GM19025 (cell line): ENCODE measurements around the gene MATCAP1.

ENCODE experiments used
- ATAC-seq: cut with Tn5 transposase; IDR thresholded peaks from one replicate; pipeline ENCODE4 v1.9.1; 2021; ENCODE audit warnings: mild to moderate bottlenecking, low read depth, moderate library complexity; ENCODE audit not compliant: unreplicated experiment

Gene MATCAP1

GRCh38 chr16:67158637-67159600 lies 24.8 kb downstream of the MATCAP1 start:
- peak; percentile 40 for ATAC-seq

- no peak for ATAC-seq
Observed at GRCh38 chr16:67157892-67158635, 25.7 kb downstream of the MATCAP1 start.

DNA sequence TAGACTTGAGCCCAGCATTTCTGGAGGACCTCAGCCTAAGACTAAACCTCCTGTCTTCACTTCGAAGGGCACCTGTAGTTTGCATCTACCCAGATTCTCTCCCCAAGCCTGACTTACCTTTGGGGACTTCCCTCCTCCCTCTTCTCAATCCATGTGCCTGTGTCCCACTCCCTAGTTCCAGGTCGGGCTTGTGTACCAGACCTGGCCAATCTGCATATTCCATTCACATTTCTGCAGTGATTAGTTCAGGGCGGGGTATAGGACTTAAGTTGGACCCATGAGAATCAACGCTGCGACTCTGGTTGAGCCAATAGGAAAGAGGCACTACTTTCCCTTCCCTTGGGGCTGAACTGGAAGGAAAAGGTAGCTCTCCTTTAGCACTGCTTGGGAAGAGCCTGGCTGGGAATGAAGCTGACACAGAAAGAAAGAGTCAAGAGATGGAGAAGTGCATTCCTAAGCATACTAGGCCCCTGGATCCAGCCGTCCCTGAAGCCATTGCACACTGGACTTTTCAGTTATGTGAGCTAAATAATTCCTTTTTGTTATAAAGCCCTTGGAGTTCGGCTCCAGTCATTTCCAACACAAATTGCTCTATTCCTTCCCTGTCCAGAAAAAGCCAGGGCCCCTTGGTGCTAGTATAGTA lies 26.5 kb downstream of the MATCAP1 start:
- no peak for ATAC-seq

DNA sequence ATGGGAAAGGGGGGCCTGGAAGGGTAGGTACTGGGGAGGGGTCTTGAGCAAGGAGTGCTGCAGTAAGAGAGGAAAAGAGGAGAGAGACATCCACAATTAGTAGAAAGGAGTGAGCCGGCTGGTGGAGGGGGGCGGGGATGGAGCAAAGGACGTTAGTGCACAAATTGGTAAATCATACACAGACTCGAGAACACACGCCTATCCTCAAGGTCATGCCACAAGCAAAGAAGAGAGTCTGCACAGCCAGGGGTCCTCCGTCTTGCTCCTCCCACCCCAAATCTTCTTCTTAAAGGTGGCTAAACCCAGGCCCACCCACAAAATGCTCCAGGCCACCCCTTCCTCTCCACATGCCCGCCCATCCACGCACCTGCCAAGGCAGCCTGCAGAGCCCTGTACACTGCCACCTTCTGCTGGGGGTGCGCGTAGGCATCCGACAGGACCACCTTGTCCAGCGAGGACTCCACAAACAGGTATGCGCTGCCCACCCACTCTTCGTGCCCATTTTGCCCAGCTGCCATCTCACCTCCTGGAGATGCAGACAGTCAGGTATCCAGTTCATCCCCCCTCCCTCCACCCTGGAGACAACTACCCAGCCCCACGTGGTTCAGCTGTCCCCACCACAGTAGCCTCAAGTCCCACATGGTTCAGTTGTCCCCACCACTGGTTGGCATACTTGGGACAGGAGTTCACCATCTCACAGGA lies 27.5 kb downstream of the MATCAP1 start:
- ATAC-seq, result no peak

DNA sequence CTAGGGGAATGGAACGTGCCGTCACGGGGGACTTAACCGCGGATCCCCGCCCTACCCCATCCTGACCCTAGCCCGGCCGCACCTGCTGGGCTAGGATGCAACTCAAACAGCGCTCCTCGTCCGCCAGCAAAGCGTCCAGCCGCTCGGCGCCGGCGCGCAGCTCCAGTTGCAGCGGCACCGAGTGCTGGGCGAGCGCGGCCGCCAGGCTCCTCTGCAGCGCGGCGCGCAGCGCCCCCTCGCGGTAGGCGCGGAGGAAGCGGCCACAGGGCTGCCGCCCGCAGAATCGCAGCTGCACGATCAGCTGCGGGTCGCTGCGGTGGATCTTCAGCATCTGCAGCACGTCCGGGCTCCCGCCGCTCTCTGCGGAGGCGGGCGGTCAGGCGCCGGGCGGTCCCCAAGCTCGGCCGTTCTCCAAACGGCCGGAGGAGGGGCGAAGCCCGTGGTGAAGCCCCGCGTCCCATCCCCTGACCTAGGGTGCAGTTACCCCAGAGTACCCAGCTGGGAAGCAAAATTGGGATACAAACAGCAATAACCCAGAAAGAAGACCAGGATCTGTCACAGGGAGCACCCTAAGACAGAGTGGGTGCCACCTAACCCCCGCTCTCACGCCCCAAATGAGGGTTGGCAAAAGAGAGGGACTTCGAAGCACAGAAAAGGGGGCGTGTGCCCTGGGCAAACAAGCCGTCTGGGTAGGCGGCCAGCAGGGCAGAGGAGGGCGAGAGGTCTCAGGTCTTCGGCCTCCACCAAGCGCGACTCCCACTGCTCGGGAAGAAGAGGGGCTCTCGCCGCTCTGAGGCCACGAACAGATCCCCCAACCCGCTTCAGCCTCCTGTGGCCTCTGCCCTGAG lies 28.2 kb downstream of the MATCAP1 start:
- ATAC-seq, result no peak

- ATAC-seq, result no peak
Observed at GRCh38 chr16:67154578-67155294, 29.0 kb downstream of the MATCAP1 start.

- no peak for ATAC-seq
Observed at GRCh38 chr16:67151431-67152097, 32.2 kb downstream of the MATCAP1 start.

- peak; percentile 57 for ATAC-seq
Observed at GRCh38 chr16:67150833-67151396, 32.8 kb downstream of the MATCAP1 start, which contains the start of gene B3GNT9. Gene B3GNT9 (minus strand): TSS chr16:67150998. CDS start chr16:67150485, 513 bp downstream.

- ATAC-seq, result peak; percentile 43
Observed at GRCh38 chr16:67150047-67150832, 33.5 kb downstream of the MATCAP1 start.

GRCh38 chr16:67149276-67150046 lies 34.3 kb downstream of the MATCAP1 start:
- ATAC-seq, result no peak

DNA sequence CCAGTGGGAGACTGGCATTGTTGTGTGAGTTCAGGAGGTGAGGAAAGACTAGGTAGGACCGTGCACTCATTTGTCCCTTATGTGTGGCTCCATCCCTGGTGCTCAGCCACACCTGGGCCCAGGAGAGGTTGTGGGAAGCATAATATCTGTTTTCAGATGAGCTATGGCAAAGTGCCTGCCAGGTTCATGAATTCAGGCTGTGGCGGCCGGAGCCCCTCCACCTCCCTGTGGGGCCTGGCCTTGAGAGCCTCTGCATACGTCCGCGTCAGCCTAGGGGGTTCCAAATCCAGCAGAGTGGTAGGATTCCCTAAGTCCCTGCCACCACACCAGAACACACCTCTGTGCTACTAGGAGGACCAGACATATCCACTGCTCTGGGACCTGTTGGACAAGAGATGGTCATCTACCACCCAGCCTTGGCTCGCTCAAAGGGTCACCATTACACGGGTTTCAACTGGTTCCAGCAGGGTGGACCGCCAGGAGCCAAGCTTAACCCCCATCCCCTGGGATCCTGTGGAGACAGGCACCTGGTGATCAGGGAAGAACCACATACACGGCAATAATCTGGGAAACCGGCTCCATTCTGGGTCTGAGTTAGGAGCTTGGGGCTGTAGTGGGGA lies 35.0 kb downstream of the MATCAP1 start:
- ATAC-seq, result no peak

DNA sequence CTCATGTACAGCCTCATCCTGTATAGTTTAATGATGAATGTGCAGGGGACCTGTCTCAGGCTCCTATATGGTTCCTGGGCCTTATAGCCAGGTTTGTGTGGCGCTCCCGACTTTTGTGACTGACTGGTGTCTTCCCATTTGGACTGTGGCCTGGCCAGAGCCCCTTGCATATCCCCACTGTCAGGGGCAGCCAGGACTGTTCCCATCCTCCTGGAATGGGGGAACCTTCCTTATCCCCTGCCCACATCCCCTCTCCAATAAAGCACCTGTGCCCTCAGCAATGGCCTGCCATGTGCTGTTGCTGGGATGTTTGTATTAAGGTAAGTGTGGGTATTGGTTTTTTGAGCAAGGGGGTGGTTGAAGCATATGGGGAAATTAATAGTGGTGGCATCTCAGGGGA lies 35.5 kb downstream of the MATCAP1 start:
- no peak for ATAC-seq

- no peak for ATAC-seq
Observed at GRCh38 chr16:67147437-67148140, 36.2 kb downstream of the MATCAP1 start.

DNA sequence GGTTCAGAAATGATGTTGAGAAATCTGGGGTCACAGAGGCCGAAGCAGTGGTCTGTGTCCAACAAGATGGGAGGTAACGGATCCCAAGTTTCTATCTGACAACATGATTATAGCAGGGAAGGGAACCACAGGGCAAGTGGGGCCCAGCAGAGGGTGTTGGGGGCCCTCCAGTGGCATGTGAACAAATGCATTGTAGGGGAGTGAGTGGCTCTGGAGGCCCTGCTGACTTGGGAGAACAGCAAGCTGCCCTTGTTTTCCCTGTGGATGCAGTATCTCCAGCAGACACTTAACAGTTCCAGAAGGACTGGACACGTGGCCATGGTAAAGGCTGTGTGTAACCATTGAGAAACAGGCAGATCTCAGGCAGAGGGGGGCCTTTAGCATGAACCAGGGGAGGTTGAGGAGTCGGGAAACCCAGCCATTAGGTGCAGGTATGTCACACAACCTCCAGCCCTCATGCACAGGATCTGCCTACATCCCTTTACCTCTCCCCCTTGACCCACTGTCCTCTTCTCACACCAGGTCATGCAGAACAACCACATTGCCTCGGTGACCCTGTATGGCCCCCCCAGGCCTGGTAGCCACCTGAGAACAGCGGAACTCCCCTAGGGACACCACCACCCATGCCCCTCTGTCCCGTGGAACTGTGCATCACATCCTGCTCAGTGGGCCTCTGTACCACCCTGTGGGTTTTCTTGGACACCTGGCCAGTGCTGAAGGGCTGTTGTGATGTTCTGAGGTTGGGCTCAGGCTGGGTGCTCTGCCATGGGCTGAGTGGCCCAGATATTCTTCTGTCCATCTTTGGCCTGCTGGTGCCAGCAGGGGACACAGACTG lies 37.0 kb downstream of the MATCAP1 start:
- no peak for ATAC-seq
